HepG2 (cell line): ENCODE measurements around the gene ABAT. TPM values are rescaled to one million over a fixed set of nuclear protein-coding genes. Genes with fewer than 3 reads are reported as not detected.
"Not testable (repeated sequence)": the region's sequence is repeated elsewhere in the genome, so short reads cannot be mapped to it uniquely, and the experiment has no call there.

ENCODE experiments used
- ATAC-seq: fragments of 200-7000 bp; cut with Tn5 transposase; 3 replicates; pipeline ENCODE4 v1.9.1; 2020; ENCODE audit warnings: mild to moderate bottlenecking, moderate library complexity
- BruUV-seq: library from RNA; stranded (reverse); fragments of 400-500 nt; replicated peaks from 2 replicates; lab custom pipeline; 2021; lab: Mats Ljungman, UMichigan
- CTCF ChIA-PET: fragments of 300-600 bp; formaldehyde crosslinking; extraction: SDS; loops from one replicate; lab custom pipeline; 2021; ENCODE audit warnings: low total read pairs, inconsistent platforms, low intra/inter-chr PET ratio; lab: Yijun Ruan, JAX
- POLR2A ChIA-PET: fragments of 350-600 bp; sonication (Branson Sonifier 250); formaldehyde crosslinking; loops from one replicate; lab custom pipeline; 2020; ENCODE audit warnings: antibody characterized with exemption, inconsistent platforms; lab: Yijun Ruan, JAX
- DNase-seq: peaks from one replicate; pipeline ENCODE4 v3.0.0-alpha.2; 2015; ENCODE audit warnings: low spot score
- FAIRE-seq: peaks from 3 replicates; lab custom pipeline; 2011; peaks lifted over from hg19 to GRCh38; lab: Jason Lieb, UNC
- H2AFZ ChIP-seq: one replicate; pipeline ENCODE4 v1.6.1; 2011; ENCODE audit warnings: low read length, inconsistent platforms
- H3K27ac ChIP-seq: fragments of 300-600 bp; 3 replicates; pipeline ENCODE4 v1.8.0; 2011; ENCODE audit warnings: mixed run types, mild to moderate bottlenecking, mixed read lengths, low read length, inconsistent platforms; ENCODE audit not compliant: insufficient read depth; ENCODE audit errors: extremely low read length
- H3K27me3 ChIP-seq, 2 experiments: fragments of 200-600 bp in 1 of 2; 2 replicates in 1 of 2; 3 replicates in 1 of 2; pipeline versions ENCODE4 v1.6.0 to v1.8.0; 2011; ENCODE audit warnings: low read length in 2 of 2, mild to moderate bottlenecking in 2 of 2, moderate library complexity in 2 of 2, inconsistent platforms in 1 of 2; ENCODE audit not compliant: insufficient read depth in 2 of 2, control insufficient read depth in 1 of 2
- H3K36me3 ChIP-seq, 2 experiments: fragments of 200-600 bp in 1 of 2; replicated peaks in 1 of 2; 2 replicates in 1 of 2; 3 replicates in 1 of 2; pipeline versions ENCODE4 v1.5.1 to v1.8.0; 2011; ENCODE audit warnings: low read length in 2 of 2, inconsistent platforms in 1 of 2; ENCODE audit not compliant: insufficient read depth in 2 of 2, control insufficient read depth in 1 of 2
- H3K4me1 ChIP-seq: 2 replicates; pipeline ENCODE4 v1.5.1; 2012; ENCODE audit warnings: low read length, inconsistent platforms; ENCODE audit not compliant: insufficient read depth
- H3K4me2 ChIP-seq: 2 replicates; pipeline ENCODE4 v1.6.0; 2011; ENCODE audit warnings: low read depth, low read length, inconsistent platforms
- H3K4me3 ChIP-seq, 3 experiments: fragments of 200-600 bp in 1 of 3; sonication (generic), shearing (Covaris generic) in 1 of 3; replicated peaks in 1 of 3; 2 replicates each; pipeline ENCODE4 v1.5.1; 2011 to 2016; ENCODE audit warnings: low read length in 3 of 3, inconsistent platforms in 2 of 3, low read depth in 2 of 3, mild to moderate bottlenecking in 2 of 3, control low read depth in 1 of 3, mixed read lengths in 1 of 3; ENCODE audit not compliant: insufficient read depth in 1 of 3
- H3K79me2 ChIP-seq: one replicate; pipeline ENCODE4 v1.6.1; 2011; ENCODE audit warnings: low read length, inconsistent platforms; ENCODE audit not compliant: insufficient read depth
- H3K9ac ChIP-seq: 2 replicates; pipeline ENCODE4 v1.6.0; 2011; ENCODE audit warnings: mild to moderate bottlenecking, low read depth, low read length, inconsistent platforms; ENCODE audit not compliant: insufficient read depth
- H3K9me3 ChIP-seq: 2 replicates; pipeline ENCODE4 v1.5.1; 2012; ENCODE audit warnings: mild to moderate bottlenecking, low read length
- H4K20me1 ChIP-seq: 2 replicates; pipeline ENCODE4 v1.6.0; 2011; ENCODE audit warnings: inconsistent platforms, mild to moderate bottlenecking, low read length, moderate library complexity; ENCODE audit not compliant: insufficient read depth
- ATF7 ChIP-seq, 2 experiments: fragments of 450-650 bp in 1 of 2; sonication (generic) in 1 of 2; formaldehyde crosslinking in 1 of 2; IDR thresholded peaks; 2 replicates each; pipeline versions ENCODE4 v1.4.0 to v1.6.1; 2016 to 2020; ENCODE audit warnings: antibody characterized with exemption in 1 of 2, mild to moderate bottlenecking in 1 of 2, missing genetic modification reagents in 1 of 2
- GTF2F1 ChIP-seq: fragments of 150-350 bp; IDR thresholded peaks from 2 replicates; pipeline ENCODE4 v1.6.1; 2014; ENCODE audit warnings: low read length
- GTF3A ChIP-seq: sonication (generic); formaldehyde crosslinking; conservative IDR thresholded peaks from 2 replicates; pipeline ENCODE4 v1.4.0; 2020; ENCODE audit warnings: mild to moderate bottlenecking, missing genetic modification reagents
- HNRNPUL1 ChIP-seq: fragments of 200-400 bp; formaldehyde crosslinking; IDR thresholded peaks from 2 replicates; pipeline ENCODE4 v1.6.1; 2017; ENCODE audit warnings: low read depth, mild to moderate bottlenecking, low read length, moderate library complexity
- JARID2 ChIP-seq: sonication (generic); formaldehyde crosslinking; IDR thresholded peaks from 2 replicates; pipeline ENCODE4 v1.8.1; 2023; ENCODE audit warnings: missing genetic modification reagents, inconsistent platforms; ENCODE audit not compliant: insufficient replicate concordance
- NR2F2 ChIP-seq: IDR thresholded peaks from 2 replicates; pipeline ENCODE4 v1.6.1; 2012; ENCODE audit warnings: low read depth, inconsistent platforms, borderline replicate concordance
- RXRA ChIP-seq: sonication (generic); formaldehyde crosslinking; IDR thresholded peaks from 2 replicates; pipeline ENCODE4 v1.5.1; 2020; ENCODE audit warnings: missing genetic modification reagents
- ZFX ChIP-seq: sonication (generic); formaldehyde crosslinking; IDR thresholded peaks from 2 replicates; pipeline ENCODE4 v1.4.0; 2020; ENCODE audit warnings: mild to moderate bottlenecking, low read depth, missing genetic modification reagents, moderate library complexity
- ZMYM2 ChIP-seq: sonication (generic); formaldehyde crosslinking; IDR thresholded peaks from 2 replicates; pipeline ENCODE4 v1.8.0; 2022; ENCODE audit warnings: mild to moderate bottlenecking, missing genetic modification reagents
- ZNF12 ChIP-seq: sonication (generic); formaldehyde crosslinking; IDR thresholded peaks from 2 replicates; pipeline ENCODE4 v1.5.0; 2020; ENCODE audit warnings: missing genetic modification reagents
- ZNF142 ChIP-seq: sonication (generic); formaldehyde crosslinking; IDR thresholded peaks from 2 replicates; pipeline ENCODE4 v1.4.0; 2020; ENCODE audit warnings: missing genetic modification reagents
- ZNF329 ChIP-seq: sonication (generic); formaldehyde crosslinking; IDR thresholded peaks from 2 replicates; pipeline ENCODE4 v1.9.0; 2021; ENCODE audit warnings: low read depth, mild to moderate bottlenecking, missing genetic modification reagents
- WGBS: methylation state at CpG from one replicate; pipeline ENCODE4 v1.1.6; 2017; ENCODE audit warnings: low lambda C conversion rate; 5-methylcytosine and 5-hydroxymethylcytosine counted together
- in situ Hi-C: cut with HindIII; loops from 2 replicates; pipeline ENCODE4 v1.10.0; 2017; ENCODE audit warnings: low pct_unique_long_range_greater_than_20kb; ENCODE audit not compliant: extremely low pct_ligation_motif_present
- intact Hi-C: fragments of 100-400 bp; cut with micrococcal nuclease; formaldehyde crosslinking; loops from one replicate; pipeline ENCODE4 v1.10.0; 2022; ENCODE audit not compliant: unreplicated experiment
- polyA plus RNA-seq, 8 experiments: library from polyadenylated mRNA; depleted of rRNA in 3 of 8; stranded (reverse) in 7 of 8; unstranded in 1 of 8; fragments of >200 nt; fragmentation: Illumina TruSeq in 4 of 8; extraction: Trizol in 4 of 8; gene quantifications; 2 replicates each; pipeline versions ENCODE4 v1.2.1 to v1.2.3, GENCODE V29; 2011 to 2016; ENCODE audit warnings: low read depth in 4 of 8, missing spikeins in 1 of 8, mixed read lengths in 1 of 8; ENCODE audit not compliant: insufficient read depth in 1 of 8
- total RNA-seq, 5 experiments: library from RNA; depleted of rRNA; stranded (reverse); fragments of >200 nt; fragmentation: Illumina TruSeq; extraction: Trizol; gene quantifications; 2 replicates each; pipeline ENCODE4 v1.2.3, GENCODE V29; 2016; ENCODE audit warnings: low read depth in 1 of 5

ABAT gene
- total and polyA plus RNA-seq, 2 of the 13 experiments (the other 11 are each of a cell fraction or from before 2014, with no cell fraction given): 47.6 to 97.3 TPM

- H3K9me3 ChIP-seq, H3K27me3 ChIP-seq, DNase-seq, BruUV-seq, H2AFZ ChIP-seq, H3K27ac ChIP-seq, H3K4me2 ChIP-seq, H3K4me3 ChIP-seq, ATAC-seq, in situ Hi-C loops, FAIRE-seq, POLR2A ChIA-PET, H3K79me2 ChIP-seq, H3K9ac ChIP-seq, H4K20me1 ChIP-seq, CTCF ChIA-PET: not testable (repeated sequence)
- intact Hi-C loops: loop anchor here (5.0 kb wide), 1 partner anchor 613 kb away; no protein-coding TSS in a partner anchor
- peaks cover 9 to 19% of the 10 kb centered on the region in 2 experiments; a peak in 4 of 5 replicates for H3K36me3 ChIP-seq
- 87% methylated on average over 4 of the region's 4 CpGs for WGBS
- H3K4me1 ChIP-seq: peaks cover 11% of the 10 kb centered on the region
Observed at GRCh38 chr16:8705100-8705822, 30.8 kb downstream of the ABAT start.

- in situ Hi-C loops: no loop called here
- FAIRE-seq: no peak
- Histone ChIP-seq H3K27me3 (no peaks in the 10 kb centered on the region), H3K9me3 (no peaks in the 10 kb centered on the region), H3K4me2 (no peak overlapping the region), H3K36me3 (peaks cover 6 to 9% of the 10 kb centered on the region in 2 experiments; a peak in 3 of 5 replicates), H4K20me1 (no peaks in the 10 kb centered on the region), H3K27ac (no peak overlapping the region), H3K9ac (no peak overlapping the region), H3K4me3 (no peak overlapping the region), H3K4me1 (peaks cover 8% of the 10 kb centered on the region; the same call in 1 of the 2 replicates), H3K79me2 (no peaks in the 10 kb centered on the region), H2AFZ (no peak overlapping the region)
- ChIA-PET CTCF (no interaction called here), POLR2A (no interaction called here)
- intact Hi-C loops: loop anchor here (5.0 kb wide), 1 partner anchor 616 kb away; no protein-coding TSS in a partner anchor
- DNase-seq: no peak
- no TSS peak for BruUV-seq
- ATAC-seq: no peak
- WGBS: 67% methylated on average over 4 of the region's 4 CpGs
- TF ChIP-seq GTF2F1 (no peak), ATF7 (IDR thresholded peaks at IDR 0.05) (no peak), ATF7 (CRISPR knock-in tag; IDR thresholded peaks at IDR 0.05) (no peak), NR2F2 (no peak), ZMYM2 (no peak), RXRA (CRISPR knock-in tag) (no peak), ZFX (no peak), ZNF12 (CRISPR knock-in tag) (no peak), HNRNPUL1 (no peak), JARID2 (CRISPR knock-in tag) (no peak), GTF3A (CRISPR knock-in tag) (no peak), ZNF142 (CRISPR knock-in tag) (no peak), ZNF329 (CRISPR knock-in tag) (no peak)
Observed at GRCh38 chr16:8708536-8708935, 34.1 kb downstream of the ABAT start.
